Measurements from ENCODE around the gene CCDC85C. TPM values are rescaled to one million over a fixed set of nuclear protein-coding genes. Genes with fewer than 3 reads are reported as not detected.

Gene CCDC85C
- total and polyA plus RNA-seq, 4 donors = 8.4 to 34.5 (median 25.0) TPM

GRCh38 chr14:99484106-99484505 lies 119.9 kb downstream of the CCDC85C start:
- Histone ChIP-seq H3K27ac (ENCODE audit: low read depth, low read length) (no peak overlapping the region), H3K4me3 (ENCODE audit: low read depth, low read length) (no peak overlapping the region), H3K36me3 (ENCODE audit: control insufficient read depth, insufficient read depth, low read length) (no peaks in the 10 kb centered on the region), H3K9me3 (ENCODE audit: control insufficient read depth, insufficient read depth, low read length) (no peaks in the 10 kb centered on the region), H3K4me1 (ENCODE audit: control insufficient read depth, insufficient read depth, low read length) (peaks cover 9% of the 10 kb centered on the region), H3K27me3 (ENCODE audit: control insufficient read depth, insufficient read depth, low read length) (no peaks in the 10 kb centered on the region)
- DNase-seq (ENCODE audit: low read depth in 4 of 6, low spot score in 6 of 6) = no peak
- WGBS (ENCODE audit: insufficient coverage) = no CpG with 5 or more reads among the region's 2 CpGs

- WGBS (ENCODE audit: insufficient coverage) = under 1% methylated on average over 13 of the region's 17 CpGs
- Histone ChIP-seq H3K27me3 (ENCODE audit: control insufficient read depth, insufficient read depth, low read length) (no peaks in the 10 kb centered on the region), H3K36me3 (ENCODE audit: control insufficient read depth, insufficient read depth, low read length) (no peaks in the 10 kb centered on the region), H3K4me3 (ENCODE audit: low read depth, low read length) (peak overlapping the region; percentile 92), H3K27ac (ENCODE audit: low read depth, low read length) (peak overlapping the region; percentile 85), H3K9me3 (ENCODE audit: control insufficient read depth, insufficient read depth, low read length) (no peaks in the 10 kb centered on the region), H3K4me1 (ENCODE audit: control insufficient read depth, insufficient read depth, low read length) (peaks cover 15% of the 10 kb centered on the region)
- peak in 1 of 6 donors; percentile 36 for DNase-seq (ENCODE audit: low read depth in 4 of 6, low spot score in 6 of 6)
Observed at GRCh38 chr14:99481745-99482099, 122.3 kb downstream of the CCDC85C start.

GRCh38 chr14:99480917-99481744 lies 122.9 kb downstream of the CCDC85C start, which contains the start of gene CCNK:
Gene CCNK (plus strand): TSS chr14:99481409. CDS start chr14:99492678, 11,269 bp downstream.
- Histone ChIP-seq H3K4me3 (ENCODE audit: low read depth, low read length) (peak within 1 kb of the TSS; percentile 92), H3K9me3 (ENCODE audit: control insufficient read depth, insufficient read depth, low read length) (no peaks in the 10 kb centered on the region), H3K36me3 (ENCODE audit: control insufficient read depth, insufficient read depth, low read length) (no peaks in the 10 kb centered on the region), H3K4me1 (ENCODE audit: control insufficient read depth, insufficient read depth, low read length) (peaks cover 15% of the 10 kb centered on the region), H3K27ac (ENCODE audit: low read depth, low read length) (peak within 1 kb of the TSS; percentile 85), H3K27me3 (ENCODE audit: control insufficient read depth, insufficient read depth, low read length) (no peaks in the 10 kb centered on the region)
- DNase-seq (ENCODE audit: low read depth in 4 of 6, low spot score in 6 of 6) = peak; percentile 96 to 100 (median 100)
- WGBS (ENCODE audit: insufficient coverage) = under 1% methylated on average over 81 of the region's 82 CpGs

- no peaks in the 10 kb centered on the region for H3K27me3 ChIP-seq (ENCODE audit: control insufficient read depth, insufficient read depth, low read length)
- no peaks in the 10 kb centered on the region for H3K9me3 ChIP-seq (ENCODE audit: control insufficient read depth, insufficient read depth, low read length)
- WGBS (ENCODE audit: insufficient coverage) = under 1% methylated on average over 122 of the region's 122 CpGs
- H3K4me3 ChIP-seq (ENCODE audit: low read depth, low read length) = peak within 1 kb of the TSS; percentile 92
- peak within 1 kb of the TSS; percentile 85 for H3K27ac ChIP-seq (ENCODE audit: low read depth, low read length)
- DNase-seq (ENCODE audit: low read depth in 4 of 6, low spot score in 6 of 6) = peak in 2 of 6 donors; percentile 65 to 73
- H3K36me3 ChIP-seq (ENCODE audit: control insufficient read depth, insufficient read depth, low read length) = no peaks in the 10 kb centered on the region
- H3K4me1 ChIP-seq (ENCODE audit: control insufficient read depth, insufficient read depth, low read length) = peaks cover 15% of the 10 kb centered on the region
Observed at GRCh38 chr14:99479906-99480869, 123.8 kb downstream of the CCDC85C start, which contains the start of gene SETD3. Gene SETD3 (minus strand): TSS chr14:99480859. CDS start chr14:99465805, 15,054 bp downstream.

GRCh38 chr14:99479160-99479905 lies 124.7 kb downstream of the CCDC85C start:
- H3K9me3 ChIP-seq (ENCODE audit: control insufficient read depth, insufficient read depth, low read length) = no peaks in the 10 kb centered on the region
- peaks cover 15% of the 10 kb centered on the region for H3K4me1 ChIP-seq (ENCODE audit: control insufficient read depth, insufficient read depth, low read length)
- WGBS (ENCODE audit: insufficient coverage) = 3% methylated on average over 7 of the region's 18 CpGs
- peak overlapping the region; percentile 75 for H3K27ac ChIP-seq (ENCODE audit: low read depth, low read length)
- H3K36me3 ChIP-seq (ENCODE audit: control insufficient read depth, insufficient read depth, low read length) = no peaks in the 10 kb centered on the region
- peak overlapping the region; percentile 74 for H3K4me3 ChIP-seq (ENCODE audit: low read depth, low read length)
- H3K27me3 ChIP-seq (ENCODE audit: control insufficient read depth, insufficient read depth, low read length) = no peaks in the 10 kb centered on the region
- peak in 2 of 6 donors; percentile 17 to 48 for DNase-seq (ENCODE audit: low read depth in 4 of 6, low spot score in 6 of 6)

GRCh38 chr14:99478128-99478527 lies 125.9 kb downstream of the CCDC85C start:
- H3K4me1 ChIP-seq (ENCODE audit: control insufficient read depth, insufficient read depth, low read length) = peaks cover 13% of the 10 kb centered on the region

GRCh38 chr14:99476864-99477263 lies 127.1 kb downstream of the CCDC85C start:
- no CpG with 5 or more reads among the region's 1 CpG for WGBS (ENCODE audit: insufficient coverage)
- Histone ChIP-seq H3K27ac (ENCODE audit: low read depth, low read length) (no peak overlapping the region), H3K4me1 (ENCODE audit: control insufficient read depth, insufficient read depth, low read length) (peaks cover 11% of the 10 kb centered on the region), H3K27me3 (ENCODE audit: control insufficient read depth, insufficient read depth, low read length) (no peaks in the 10 kb centered on the region), H3K36me3 (ENCODE audit: control insufficient read depth, insufficient read depth, low read length) (no peaks in the 10 kb centered on the region), H3K4me3 (ENCODE audit: low read depth, low read length) (no peak overlapping the region), H3K9me3 (ENCODE audit: control insufficient read depth, insufficient read depth, low read length) (no peaks in the 10 kb centered on the region)
- no peak for DNase-seq (ENCODE audit: low read depth in 4 of 6, low spot score in 6 of 6)

More at GRCh38 chr14:99478128-99478527, 125.9 kb downstream of the CCDC85C start:
- Histone ChIP-seq H3K36me3 (ENCODE audit: control insufficient read depth, insufficient read depth, low read length) (no peaks in the 10 kb centered on the region), H3K27me3 (ENCODE audit: control insufficient read depth, insufficient read depth, low read length) (no peaks in the 10 kb centered on the region), H3K9me3 (ENCODE audit: control insufficient read depth, insufficient read depth, low read length) (no peaks in the 10 kb centered on the region), H3K4me3 (ENCODE audit: low read depth, low read length) (no peak overlapping the region), H3K27ac (ENCODE audit: low read depth, low read length) (no peak overlapping the region)
- WGBS (ENCODE audit: insufficient coverage) = 71% methylated on average over 2 of the region's 4 CpGs
- DNase-seq (ENCODE audit: low read depth in 4 of 6, low spot score in 6 of 6) = no peak

GRCh38 chr14:99475660-99476059 lies 128.3 kb downstream of the CCDC85C start:
- 89% methylated on average over 1 of the region's 2 CpGs for WGBS (ENCODE audit: insufficient coverage)
- no peak for DNase-seq (ENCODE audit: low read depth in 4 of 6, low spot score in 6 of 6)
- H3K4me3 ChIP-seq (ENCODE audit: low read depth, low read length) = no peak overlapping the region
- H3K9me3 ChIP-seq (ENCODE audit: control insufficient read depth, insufficient read depth, low read length) = no peaks in the 10 kb centered on the region
- peaks cover 11% of the 10 kb centered on the region for H3K4me1 ChIP-seq (ENCODE audit: control insufficient read depth, insufficient read depth, low read length)
- no peak overlapping the region for H3K27ac ChIP-seq (ENCODE audit: low read depth, low read length)
- no peaks in the 10 kb centered on the region for H3K36me3 ChIP-seq (ENCODE audit: control insufficient read depth, insufficient read depth, low read length)
- no peaks in the 10 kb centered on the region for H3K27me3 ChIP-seq (ENCODE audit: control insufficient read depth, insufficient read depth, low read length)

GRCh38 chr14:99475179-99475578 lies 128.8 kb downstream of the CCDC85C start:
- no peaks in the 10 kb centered on the region for H3K27me3 ChIP-seq (ENCODE audit: control insufficient read depth, insufficient read depth, low read length)
- H3K4me3 ChIP-seq (ENCODE audit: low read depth, low read length) = no peak overlapping the region
- H3K4me1 ChIP-seq (ENCODE audit: control insufficient read depth, insufficient read depth, low read length) = peaks cover 11% of the 10 kb centered on the region
- no peak overlapping the region for H3K27ac ChIP-seq (ENCODE audit: low read depth, low read length)
- no peaks in the 10 kb centered on the region for H3K36me3 ChIP-seq (ENCODE audit: control insufficient read depth, insufficient read depth, low read length)
- peak in 2 of 6 donors; percentile 18 to 41 for DNase-seq (ENCODE audit: low read depth in 4 of 6, low spot score in 6 of 6)
- whole genome bisulfite sequencing (ENCODE audit: insufficient coverage) = 43% methylated on average over 9 of the region's 9 CpGs
- H3K9me3 ChIP-seq (ENCODE audit: control insufficient read depth, insufficient read depth, low read length) = no peaks in the 10 kb centered on the region
